Muscle layer of duodenum (tissue), 2 donors: ENCODE measurements around the gene CNPY1.

Experiments
- H3K27ac ChIP-seq: one replicate; pipeline ENCODE4 v1.7.0; 2013; ENCODE audit warnings: mild to moderate bottlenecking, low read length
- H3K27me3 ChIP-seq: one replicate; pipeline ENCODE4 v1.7.0; 2013; ENCODE audit warnings: low read depth, mild to moderate bottlenecking, control low read depth, low read length
- H3K36me3 ChIP-seq, 2 donors: one replicate each; pipeline ENCODE4 v1.7.0; 2013; ENCODE audit warnings: low read length in 2 of 2, control low read depth in 1 of 2, mild to moderate bottlenecking in 1 of 2; ENCODE audit not compliant: insufficient read depth in 2 of 2, control insufficient read depth in 1 of 2
- H3K4me1 ChIP-seq, 2 donors: one replicate each; pipeline ENCODE4 v1.7.0; 2013; ENCODE audit warnings: low read length in 2 of 2, mild to moderate bottlenecking in 2 of 2, control low read depth in 1 of 2, moderate library complexity in 1 of 2; ENCODE audit not compliant: insufficient read depth in 2 of 2, control insufficient read depth in 1 of 2
- H3K4me3 ChIP-seq, 2 donors: one replicate each; pipeline ENCODE4 v1.7.0; 2013; ENCODE audit warnings: low read length in 2 of 2, low read depth in 1 of 2, mild to moderate bottlenecking in 1 of 2
- H3K9me3 ChIP-seq, 2 donors: one replicate each; pipeline ENCODE4 v1.7.0; 2013; ENCODE audit warnings: low read length in 2 of 2, control low read depth in 1 of 2, mild to moderate bottlenecking in 1 of 2; ENCODE audit not compliant: control insufficient read depth in 1 of 2
- donor health status: healthy.

Gene CNPY1

GRCh38 chr7:155466814-155467733 is 79.3 kb downstream of the CNPY1 start:
- Histone ChIP-seq H3K4me1 (peaks cover 0 to 29% of the 10 kb centered on the region in 2 donors), H3K9me3 (no peaks in the 10 kb centered on the region), H3K27ac (no peak overlapping the region), H3K4me3 (peak overlapping the region in 1 of 2 donors; percentile 10), H3K27me3 (peaks cover 87% of the 10 kb centered on the region), H3K36me3 (no peaks in the 10 kb centered on the region)

- no peaks in the 10 kb centered on the region for H3K36me3 ChIP-seq
- H3K27ac ChIP-seq = no peak overlapping the region
- peaks cover 0 to 29% of the 10 kb centered on the region in 2 donors for H3K4me1 ChIP-seq
- no peaks in the 10 kb centered on the region for H3K9me3 ChIP-seq
- peaks cover 87% of the 10 kb centered on the region for H3K27me3 ChIP-seq
- H3K4me3 ChIP-seq = peak overlapping the region in 1 of 2 donors; percentile 10
Observed at GRCh38 chr7:155466142-155466813, 80.1 kb downstream of the CNPY1 start.

GRCh38 chr7:155465761-155466141 is 80.6 kb downstream of the CNPY1 start:
- no peaks in the 10 kb centered on the region for H3K9me3 ChIP-seq
- H3K36me3 ChIP-seq = no peaks in the 10 kb centered on the region
- H3K27ac ChIP-seq = no peak overlapping the region
- H3K4me1 ChIP-seq = peaks cover 0 to 29% of the 10 kb centered on the region in 2 donors
- no peak overlapping the region for H3K4me3 ChIP-seq
- peaks cover 87% of the 10 kb centered on the region for H3K27me3 ChIP-seq

- H3K27me3 ChIP-seq = peaks cover 87% of the 10 kb centered on the region
- H3K36me3 ChIP-seq = no peaks in the 10 kb centered on the region
- no peak overlapping the region for H3K27ac ChIP-seq
- peaks cover 0 to 29% of the 10 kb centered on the region in 2 donors for H3K4me1 ChIP-seq
- no peak overlapping the region for H3K4me3 ChIP-seq
- no peaks in the 10 kb centered on the region for H3K9me3 ChIP-seq
Observed at GRCh38 chr7:155464948-155465739, 81.2 kb downstream of the CNPY1 start.

- peaks cover 87% of the 10 kb centered on the region for H3K27me3 ChIP-seq
- no peaks in the 10 kb centered on the region for H3K36me3 ChIP-seq
- no peak overlapping the region for H3K27ac ChIP-seq
- no peak overlapping the region for H3K4me3 ChIP-seq
- H3K9me3 ChIP-seq = no peaks in the 10 kb centered on the region
- H3K4me1 ChIP-seq = peaks cover 0 to 37% of the 10 kb centered on the region in 2 donors
Observed at GRCh38 chr7:155464183-155464582, 82.2 kb downstream of the CNPY1 start.

GRCh38 chr7:155463114-155463811 is 83.1 kb downstream of the CNPY1 start:
- Histone ChIP-seq H3K4me1 (peaks cover 0 to 40% of the 10 kb centered on the region in 2 donors), H3K27me3 (peaks cover 83% of the 10 kb centered on the region), H3K36me3 (no peaks in the 10 kb centered on the region), H3K4me3 (no peak overlapping the region), H3K27ac (no peak overlapping the region), H3K9me3 (no peaks in the 10 kb centered on the region)

- H3K9me3 ChIP-seq = no peaks in the 10 kb centered on the region
- peaks cover 83% of the 10 kb centered on the region for H3K27me3 ChIP-seq
- no peak overlapping the region for H3K27ac ChIP-seq
- H3K4me1 ChIP-seq = peaks cover 0 to 35% of the 10 kb centered on the region in 2 donors
- H3K36me3 ChIP-seq = no peaks in the 10 kb centered on the region
- no peak overlapping the region for H3K4me3 ChIP-seq
Observed at GRCh38 chr7:155462163-155462735, 84.1 kb downstream of the CNPY1 start.

GRCh38 chr7:155461631-155462030 is 84.7 kb downstream of the CNPY1 start:
- Histone ChIP-seq H3K36me3 (no peaks in the 10 kb centered on the region), H3K27me3 (peaks cover 84% of the 10 kb centered on the region), H3K27ac (no peak overlapping the region), H3K4me3 (no peak overlapping the region), H3K9me3 (no peaks in the 10 kb centered on the region), H3K4me1 (peaks cover 0 to 35% of the 10 kb centered on the region in 2 donors)

GRCh38 chr7:155460926-155461613 is 85.3 kb downstream of the CNPY1 start:
- H3K4me3 ChIP-seq = no peak overlapping the region
- peaks cover 84% of the 10 kb centered on the region for H3K27me3 ChIP-seq
- peaks cover 2 to 35% of the 10 kb centered on the region in 2 donors for H3K4me1 ChIP-seq
- no peaks in the 10 kb centered on the region for H3K9me3 ChIP-seq
- H3K27ac ChIP-seq = no peak overlapping the region
- H3K36me3 ChIP-seq = no peaks in the 10 kb centered on the region
